Activated CD4-positive, CD25-positive, alpha-beta regulatory T cell treated with anti-CD3 and anti-CD28 coated beads, Interleukin-2, amount 50 U/mL, for 72 hours (primary cell): ENCODE results near the gene SPSB4.
"Not testable (repeated sequence)": the region's sequence is repeated elsewhere in the genome, so short reads cannot be mapped to it uniquely, and the experiment has no call there.

Source experiments
- DNase-seq: peaks from one replicate; pipeline ENCODE4 v3.0.0; 2021

The SPSB4 gene

GRCh38 chr3:141050576-141051442 lies at the start of gene SPSB4:
Gene SPSB4 (plus strand): TSS chr3:141051347. CDS start chr3:141066105, 14,758 bp downstream.
- no peak for DNase-seq

- DNase-seq = no peak
These were observed 44.8 kb upstream of the SPSB4 start for GRCh38 chr3:141006344-141006743.

GRCh38 chr3:141009496-141009895 lies 41.7 kb upstream of the SPSB4 start:
- no peak for DNase-seq

DNA sequence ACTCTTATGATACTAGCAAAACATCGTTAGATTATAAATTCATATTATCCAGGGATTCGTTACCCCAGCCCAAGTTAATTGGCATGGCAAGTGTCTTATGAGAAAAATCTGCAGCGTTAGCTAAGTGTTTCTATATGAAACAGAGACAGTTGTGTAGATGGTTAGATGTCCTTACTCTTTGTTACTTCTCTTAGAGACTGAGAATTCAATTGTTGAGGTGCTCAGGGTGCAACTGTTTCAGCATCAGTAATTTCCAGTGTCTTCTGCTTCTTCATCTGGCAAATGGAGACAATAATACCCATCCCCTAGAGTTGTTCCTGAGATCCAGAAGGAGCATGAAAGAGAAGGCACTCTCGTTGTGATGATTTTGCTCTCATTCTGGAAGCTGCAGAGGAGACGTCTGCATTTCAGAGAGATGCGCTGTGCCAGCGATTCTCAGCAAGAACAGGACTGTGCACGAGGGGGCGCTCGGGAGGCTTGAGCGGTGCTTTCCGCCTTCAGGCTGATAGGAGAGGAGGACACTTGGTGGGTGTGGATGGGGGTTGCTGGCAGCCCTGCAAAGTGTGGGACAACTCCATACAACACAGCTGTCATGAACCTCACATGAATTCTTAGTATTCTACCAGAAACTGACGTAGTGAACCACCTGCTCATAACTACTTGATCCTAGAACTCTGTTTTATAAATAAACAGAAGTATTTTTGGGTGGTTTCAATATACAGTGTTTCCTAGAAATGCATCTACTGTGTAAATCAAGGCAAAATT lies 39.7 kb upstream of the SPSB4 start:
- DNase-seq = peak; percentile 76

DNA sequence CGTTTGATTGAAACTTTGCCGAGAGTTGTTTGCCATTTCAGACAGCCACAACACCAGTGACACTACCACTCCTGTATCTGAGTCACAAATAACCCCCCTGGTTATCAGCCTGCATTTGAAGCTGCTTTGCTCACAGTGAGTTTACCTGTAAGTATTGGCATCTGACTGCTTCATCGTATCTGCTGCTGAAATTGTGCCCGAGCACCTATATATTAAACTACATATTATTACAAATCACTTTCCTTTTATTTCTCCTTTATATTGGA lies 39.2 kb upstream of the SPSB4 start:
- DNase-seq = no peak

GRCh38 chr3:141012571-141012970 lies 38.6 kb upstream of the SPSB4 start:
- DNase-seq = no peak

DNA sequence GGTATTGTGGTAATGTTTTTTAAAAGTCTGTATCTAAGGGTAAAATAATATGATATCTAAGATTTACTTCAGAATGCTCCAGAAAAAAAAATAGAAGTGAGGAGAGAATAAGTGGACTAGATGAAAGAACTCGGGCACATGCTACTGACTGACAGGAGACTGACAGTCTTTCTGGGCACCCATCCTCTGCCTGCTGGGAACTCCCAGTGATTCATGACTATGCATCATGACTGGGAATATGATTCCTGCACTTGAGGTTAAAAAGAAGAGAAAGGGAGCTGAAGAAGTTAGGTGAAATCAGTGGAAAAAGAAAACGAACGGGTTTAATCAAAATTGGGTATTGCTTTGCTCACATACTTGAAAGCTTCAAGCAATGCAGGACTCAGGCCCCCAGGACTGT lies 35.7 kb upstream of the SPSB4 start:
- no peak for DNase-seq

- not testable (repeated sequence) for DNase-seq
These were observed 33.5 kb upstream of the SPSB4 start for GRCh38 chr3:141017366-141018322.

DNA sequence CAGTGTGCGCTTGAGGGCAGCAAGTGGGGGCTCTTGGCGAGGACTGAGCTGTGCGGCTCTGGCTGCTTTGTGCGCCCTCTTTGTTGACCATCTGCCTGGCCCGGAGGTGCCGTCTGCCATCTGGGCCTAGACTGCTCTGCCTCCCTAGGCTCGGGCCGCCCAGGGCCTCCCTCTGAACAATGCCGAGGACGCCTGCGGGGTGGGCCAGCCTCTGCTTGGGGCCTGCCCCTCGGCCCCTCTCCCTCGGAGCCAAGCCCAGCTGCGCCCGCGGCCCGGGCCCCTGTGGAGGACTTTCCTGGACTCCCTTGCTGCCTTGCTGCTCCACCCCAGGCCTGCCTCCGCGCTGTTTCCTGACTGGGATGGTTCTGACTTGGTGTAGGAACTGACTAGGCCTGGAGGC lies 31.9 kb upstream of the SPSB4 start:
- no peak for DNase-seq

DNA sequence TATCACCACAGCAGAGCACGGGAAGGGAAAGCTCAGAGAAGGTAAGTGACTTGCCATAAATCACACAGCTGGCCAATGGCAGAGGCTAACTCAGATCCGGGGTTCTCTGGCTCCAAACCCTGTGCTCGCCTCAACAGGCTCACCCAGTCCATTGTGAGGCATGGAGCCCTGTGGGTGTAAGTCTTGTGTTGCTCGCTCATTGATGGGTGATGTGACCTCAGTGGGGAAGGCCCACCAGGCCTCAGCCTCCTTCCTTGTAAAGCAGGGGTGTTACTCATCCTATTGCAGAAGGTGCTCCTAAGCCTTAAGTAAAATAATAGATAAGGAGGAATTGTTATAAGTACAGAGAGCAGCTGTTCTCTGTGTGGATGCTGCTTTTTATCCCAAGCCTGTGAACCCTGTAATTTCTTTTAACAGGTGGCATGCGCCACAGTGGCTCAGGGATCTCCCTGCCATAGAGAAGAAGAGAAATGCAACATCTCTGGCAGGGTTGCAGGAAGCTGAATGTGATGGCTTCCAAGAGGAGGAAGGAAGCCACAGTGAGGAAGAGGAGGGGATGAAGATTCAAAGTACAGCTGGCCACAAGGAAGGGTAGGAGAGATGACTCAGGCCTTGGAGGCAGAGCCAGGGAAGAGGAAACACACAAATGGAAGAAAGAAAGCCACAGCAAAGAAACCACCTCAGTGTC lies 30.9 kb upstream of the SPSB4 start:
- DNase-seq = no peak

DNA sequence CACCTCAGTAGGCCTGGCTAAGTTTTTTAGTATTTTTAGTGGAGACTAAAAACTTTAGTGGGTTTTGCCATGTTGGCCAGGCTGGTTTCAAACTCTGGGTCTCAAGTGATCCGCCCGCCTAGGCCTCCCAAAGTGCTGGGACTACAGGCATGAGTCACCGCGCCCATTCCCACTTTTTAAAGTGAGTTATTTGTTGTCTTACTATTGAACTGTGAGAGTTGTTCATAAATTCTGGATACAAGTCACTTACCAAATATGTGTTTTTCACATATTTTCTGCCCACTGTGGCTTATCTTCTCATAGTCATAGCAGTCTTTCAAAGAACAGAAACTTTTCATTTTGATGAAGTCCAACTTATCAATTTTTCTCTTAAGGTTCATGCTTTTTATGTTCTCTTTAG lies 29.9 kb upstream of the SPSB4 start:
- no peak for DNase-seq

DNA sequence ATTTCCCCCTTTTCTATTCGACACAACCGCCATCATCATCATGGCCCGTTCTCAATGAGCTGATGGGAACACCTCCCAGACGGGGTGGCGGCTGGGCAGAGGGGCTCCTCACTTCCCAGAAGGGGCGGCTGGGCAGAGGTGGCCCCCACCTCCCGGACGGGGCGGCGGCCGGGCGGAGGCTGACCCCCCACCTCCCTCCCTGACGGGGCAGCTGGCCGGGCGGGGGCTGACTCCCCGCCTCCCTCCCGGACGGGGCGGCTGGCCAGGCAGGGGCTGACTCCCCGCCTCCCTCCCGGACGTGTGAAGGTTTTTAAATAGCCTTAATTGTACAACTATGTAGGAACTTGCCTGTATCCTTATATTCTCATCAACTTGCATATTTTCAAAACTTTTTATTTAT lies 20.9 kb upstream of the SPSB4 start:
- DNase-seq = no peak

- no peak for DNase-seq
These were observed 11.6 kb upstream of the SPSB4 start for GRCh38 chr3:141039589-141039988.

DNA sequence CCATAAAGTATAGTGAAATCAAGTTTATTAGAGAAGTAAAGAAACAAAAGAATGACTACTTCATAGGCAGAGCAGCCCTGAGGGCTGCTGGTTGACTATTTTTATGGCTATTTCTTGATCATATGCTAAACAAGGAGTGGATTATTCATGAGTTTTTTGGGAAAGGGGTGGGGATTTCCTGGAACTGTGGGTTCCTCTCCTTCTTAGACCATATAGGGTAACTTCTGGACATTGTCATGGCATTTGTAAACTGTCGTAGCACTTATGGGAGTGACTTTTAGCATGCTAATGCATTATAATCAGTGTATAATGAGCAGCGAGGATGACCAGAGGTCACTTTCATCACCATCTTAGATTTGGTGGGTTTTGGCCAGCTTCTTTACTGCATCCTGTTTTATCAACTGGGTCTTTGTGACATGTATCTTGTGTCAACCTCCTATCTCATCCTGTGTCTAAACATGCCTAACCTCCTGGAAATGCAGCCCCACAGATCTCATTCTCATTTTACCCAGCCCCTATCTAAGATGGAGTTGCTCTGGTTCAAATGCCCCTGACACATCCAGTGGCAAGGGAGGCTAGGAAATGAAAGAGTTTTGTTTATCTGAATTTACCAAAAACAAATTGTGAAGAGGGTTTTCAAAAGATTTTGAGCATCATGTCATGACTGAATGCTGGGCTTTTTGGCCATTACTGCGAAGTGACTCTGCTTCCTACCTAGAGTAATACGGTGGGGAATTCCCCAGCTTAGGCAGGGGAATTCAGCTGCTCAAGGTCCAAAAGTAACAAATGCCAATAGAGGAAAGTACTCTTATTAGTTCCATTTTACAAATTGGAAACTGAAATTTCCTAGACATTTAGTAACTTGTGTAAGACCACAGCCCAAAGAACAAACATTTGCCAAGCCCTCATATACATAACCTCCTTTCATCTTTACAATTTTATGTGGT lies 6.2 kb upstream of the SPSB4 start:
- DNase-seq = no peak

GRCh38 chr3:141045849-141046248 lies 5.3 kb upstream of the SPSB4 start:
- DNase-seq = no peak

- DNase-seq = no peak
These were observed 4.0 kb upstream of the SPSB4 start for GRCh38 chr3:141047168-141047567.

DNA sequence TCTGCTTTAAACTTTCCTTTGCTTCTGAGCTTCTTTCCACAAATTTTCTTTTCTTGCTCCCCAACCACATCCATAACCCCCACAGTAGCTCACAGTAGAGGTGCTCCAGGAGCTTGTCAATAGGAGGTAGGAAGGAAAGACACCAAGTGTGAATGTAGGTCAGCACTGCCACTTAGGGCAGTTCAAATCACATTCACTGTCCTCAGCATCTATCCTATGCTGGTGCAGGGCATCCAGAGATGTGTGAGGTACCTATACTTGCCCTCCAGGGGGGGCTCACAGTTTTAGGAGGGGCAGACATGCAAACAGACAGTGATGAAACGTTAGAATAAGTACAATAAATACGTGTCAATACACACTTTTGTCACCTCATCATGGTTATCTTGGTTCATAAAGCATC lies 1.5 kb upstream of the SPSB4 start:
- DNase-seq = no peak

DNA sequence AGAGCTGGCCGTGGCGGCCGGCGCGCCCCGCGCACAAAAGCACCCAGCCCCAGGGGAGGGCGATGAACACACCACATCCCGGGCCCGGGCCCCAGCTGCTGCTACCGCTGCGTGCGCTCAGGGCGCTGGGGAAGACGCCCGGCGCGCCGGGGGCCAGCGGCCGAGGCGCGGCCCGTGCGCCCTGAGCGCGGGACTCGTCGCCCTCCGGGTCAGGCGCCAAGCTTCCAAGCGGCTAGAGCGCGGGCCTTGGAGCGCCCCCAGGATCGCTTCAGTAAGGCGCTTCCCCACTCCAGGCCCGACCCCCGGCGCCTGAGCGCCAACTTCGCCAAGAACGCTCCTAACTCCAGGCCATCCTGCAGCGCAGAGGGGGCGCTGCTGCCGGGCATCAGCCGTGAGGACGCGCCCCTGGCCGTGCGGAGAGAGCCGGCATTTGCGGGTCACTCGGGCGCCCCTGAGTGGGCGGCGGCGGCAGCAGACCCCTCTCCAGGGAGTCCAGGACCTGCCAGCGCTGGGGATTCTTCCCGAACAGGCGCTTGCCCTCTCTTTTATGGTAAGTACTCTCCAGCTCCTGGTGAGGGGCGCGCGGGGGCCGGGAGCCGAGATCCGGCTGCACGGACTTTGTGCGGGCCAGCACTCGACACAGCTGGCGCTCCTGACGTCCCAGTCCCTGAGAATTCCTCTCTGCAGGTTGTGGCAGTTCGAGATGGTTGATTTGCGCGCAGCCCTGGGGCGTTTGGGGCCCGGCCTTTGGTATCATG lies 475 bp downstream of the SPSB4 start:
- DNase-seq = no peak

DNA sequence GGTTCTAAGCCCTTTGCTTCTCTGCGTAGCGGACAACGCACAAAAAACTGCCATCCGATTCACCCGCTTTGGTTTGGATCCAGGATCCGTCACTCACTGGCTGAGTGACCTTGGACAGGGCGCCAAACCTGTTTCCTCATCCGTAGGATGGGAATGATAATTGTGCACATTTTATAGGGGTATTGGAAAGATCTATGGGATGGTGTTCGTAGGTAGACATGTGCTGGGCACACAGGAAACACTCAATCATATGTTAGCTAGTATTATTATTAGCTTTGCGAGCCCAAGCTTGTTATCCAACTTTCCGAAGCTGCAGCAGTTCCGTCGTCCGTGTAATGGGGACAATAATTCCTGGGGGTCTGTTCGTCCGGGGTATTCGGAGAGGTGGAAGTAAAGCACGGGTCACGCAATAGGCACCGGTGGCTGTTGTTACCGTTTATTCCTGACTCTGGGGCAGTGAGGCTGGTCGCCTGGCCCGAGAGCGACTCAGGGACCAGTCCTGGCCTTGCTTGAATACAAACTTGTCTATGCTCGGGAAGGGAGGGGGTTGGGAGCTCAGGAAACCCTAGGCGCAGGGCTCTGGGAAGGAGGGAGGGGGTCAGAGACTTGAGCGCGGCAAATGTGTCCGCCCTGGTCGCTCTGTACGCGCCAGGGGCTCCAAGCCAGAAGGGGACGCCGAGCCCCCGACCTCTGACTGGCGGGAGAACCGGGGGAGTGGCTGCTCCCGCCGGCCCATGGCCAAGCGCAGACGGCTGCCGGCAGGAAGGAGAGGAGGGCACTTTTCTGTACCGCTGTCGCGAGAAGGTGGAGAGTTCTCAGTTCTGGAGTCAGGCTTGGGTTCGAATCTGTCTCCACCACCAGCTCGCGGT lies 1.3 kb downstream of the SPSB4 start:
- no peak for DNase-seq

DNA sequence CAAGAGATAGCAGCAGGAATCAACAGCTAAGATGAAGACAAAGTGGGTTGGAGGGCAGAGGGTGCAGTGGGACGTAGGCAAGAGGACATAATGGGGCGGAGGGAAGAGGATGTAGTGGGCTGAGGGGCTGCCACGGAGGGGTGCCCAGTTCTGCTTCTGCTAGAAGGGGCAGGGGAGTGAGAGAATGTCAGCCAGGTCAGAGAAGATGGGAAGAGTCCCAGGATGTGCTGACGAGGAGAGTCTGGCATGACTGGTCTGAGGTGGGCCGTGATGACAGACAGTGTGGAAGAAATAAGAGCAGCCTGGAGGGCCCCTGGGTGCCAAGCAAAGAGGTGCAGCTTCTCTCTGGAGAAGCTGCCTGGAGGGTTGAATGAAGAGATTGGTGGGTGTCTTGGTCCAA lies 4.0 kb downstream of the SPSB4 start:
- DNase-seq = no peak
